ENCODE data around the gene INS. TPM values are rescaled to one million over a fixed set of nuclear protein-coding genes. Genes with fewer than 3 reads are reported as not detected.
A peak's percentile ranks its signal among the peaks of the same experiment; 100 is the strongest.

The INS gene
- total and polyA plus RNA-seq, 2 donors from 2014 or later = not detected

GRCh38 chr11:2134022-2135010 lies 26.7 kb downstream of the INS start:
- no peak overlapping the region for H3K4me3 ChIP-seq (ENCODE audit: low read length in 3 of 3)
- peaks cover 0 to 3% (median 0%) of the 10 kb centered on the region in 3 donors for H3K9me3 ChIP-seq (ENCODE audit: control insufficient read depth in 2 of 3, insufficient read depth in 1 of 3, low read length in 3 of 3)
- intact Hi-C loops (cut with DNase I) = no loop called here
- no peak for TF ChIP-seq CTCF (IDR thresholded peaks at IDR 0.05; ENCODE audit: borderline replicate concordance, extremely low read depth, insufficient read depth)
- H3K4me1 ChIP-seq (ENCODE audit: control insufficient read depth in 2 of 3, insufficient read depth in 2 of 3, low read depth in 1 of 3, low read length in 3 of 3) = peaks cover 0 to 3% (median 0%) of the 10 kb centered on the region in 3 donors
- DNase-seq (peak in 2 of 5 donors; percentile 57), FAIRE-seq (no peak)
- H3K9ac ChIP-seq (ENCODE audit: low read length in 3 of 3) = no peak overlapping the region
- H3K36me3 ChIP-seq (ENCODE audit: control insufficient read depth in 2 of 3, insufficient read depth in 3 of 3, low read length in 3 of 3) = peaks cover 0 to 8% (median 0%) of the 10 kb centered on the region in 3 donors
- H3K27ac ChIP-seq (ENCODE audit: low read depth in 2 of 2, low read length in 2 of 2) = no peak overlapping the region
- no peaks in the 10 kb centered on the region for H3K27me3 ChIP-seq (ENCODE audit: control insufficient read depth, insufficient read depth, low read length)

GRCh38 chr11:2133241-2134021 lies 27.6 kb downstream of the INS start:
- Histone ChIP-seq H3K27ac (ENCODE audit: low read depth in 2 of 2, low read length in 2 of 2) (no peak overlapping the region), H3K4me3 (ENCODE audit: low read length in 3 of 3) (no peak overlapping the region), H3K27me3 (ENCODE audit: control insufficient read depth, insufficient read depth, low read length) (no peaks in the 10 kb centered on the region), H3K4me1 (ENCODE audit: control insufficient read depth in 2 of 3, insufficient read depth in 2 of 3, low read depth in 1 of 3, low read length in 3 of 3) (peaks cover 0 to 3% (median 0%) of the 10 kb centered on the region in 3 donors), H3K9ac (ENCODE audit: low read length in 3 of 3) (no peak overlapping the region), H3K36me3 (ENCODE audit: control insufficient read depth in 2 of 3, insufficient read depth in 3 of 3, low read length in 3 of 3) (peaks cover 0 to 8% (median 0%) of the 10 kb centered on the region in 3 donors), H3K9me3 (ENCODE audit: control insufficient read depth in 2 of 3, insufficient read depth in 1 of 3, low read length in 3 of 3) (peaks cover 0 to 3% (median 0%) of the 10 kb centered on the region in 3 donors)
- DNase-seq (peak in 3 of 5 donors; percentile 40 to 72 (median 57)), FAIRE-seq (no peak)
- intact Hi-C loops (cut with DNase I) = no loop called here
- TF ChIP-seq CTCF (IDR thresholded peaks at IDR 0.05; ENCODE audit: borderline replicate concordance, extremely low read depth, insufficient read depth) = no peak

GRCh38 chr11:2132874-2133240 lies 28.2 kb downstream of the INS start:
- peak in 4 of 5 donors; percentile 50 to 79 (median 62) for DNase-seq
- TF ChIP-seq CTCF (IDR thresholded peaks at IDR 0.05; ENCODE audit: borderline replicate concordance, extremely low read depth, insufficient read depth) = no peak
- Histone ChIP-seq H3K27me3 (ENCODE audit: control insufficient read depth, insufficient read depth, low read length) (no peaks in the 10 kb centered on the region), H3K9ac (ENCODE audit: low read length in 3 of 3) (no peak overlapping the region), H3K4me3 (ENCODE audit: low read length in 3 of 3) (no peak overlapping the region), H3K27ac (ENCODE audit: low read depth in 2 of 2, low read length in 2 of 2) (no peak overlapping the region), H3K36me3 (ENCODE audit: control insufficient read depth in 2 of 3, insufficient read depth in 3 of 3, low read length in 3 of 3) (peaks cover 0 to 8% (median 0%) of the 10 kb centered on the region in 3 donors), H3K4me1 (ENCODE audit: control insufficient read depth in 2 of 3, insufficient read depth in 2 of 3, low read depth in 1 of 3, low read length in 3 of 3) (peaks cover 0 to 3% (median 0%) of the 10 kb centered on the region in 3 donors), H3K9me3 (ENCODE audit: control insufficient read depth in 2 of 3, insufficient read depth in 1 of 3, low read length in 3 of 3) (peaks cover 0 to 3% (median 0%) of the 10 kb centered on the region in 3 donors)
- intact Hi-C loops (cut with DNase I) = no loop called here
- no peak for FAIRE-seq
